SJSA1 (cell line): ENCODE results near the gene KRTAP9-4. TPM values are rescaled to one million over a fixed set of nuclear protein-coding genes. Genes with fewer than 3 reads are reported as not detected.
"Not testable (repeated sequence)": the region's sequence is repeated elsewhere in the genome, so short reads cannot be mapped to it uniquely, and the experiment has no call there.

Source experiments
- DNase-seq, 2 experiments: peaks; one replicate each; pipeline ENCODE4 v3.0.0-alpha.2; 2015 to 2020; ENCODE audit warnings: low spot score in 2 of 2, low read depth in 1 of 2
- H3K27ac ChIP-seq: fragments of 250-450 bp; sonication (Bioruptor Pico); 2 replicates; pipeline ENCODE4 v1.5.1; 2020; ENCODE audit warnings: mild to moderate bottlenecking, moderate library complexity
- H3K27me3 ChIP-seq: fragments of 250-450 bp; sonication (Bioruptor Pico); replicated peaks from 2 replicates; pipeline ENCODE4 v1.5.1; 2020; ENCODE audit warnings: mild to moderate bottlenecking, moderate library complexity
- H3K36me3 ChIP-seq: fragments of 250-450 bp; sonication (Bioruptor Pico); 2 replicates; pipeline ENCODE4 v1.5.1; 2020; ENCODE audit warnings: mild to moderate bottlenecking
- H3K4me1 ChIP-seq: fragments of 250-450 bp; sonication (Bioruptor Pico); replicated peaks from 2 replicates; pipeline ENCODE4 v1.6.1; 2021; ENCODE audit warnings: mild to moderate bottlenecking
- H3K4me3 ChIP-seq: fragments of 250-450 bp; sonication (Bioruptor Pico); 2 replicates; pipeline ENCODE4 v1.5.1; 2020; ENCODE audit warnings: mild to moderate bottlenecking
- H3K9me3 ChIP-seq: fragments of 250-450 bp; sonication (Bioruptor Pico); replicated peaks from 2 replicates; pipeline ENCODE4 v1.5.1; 2020; ENCODE audit warnings: mild to moderate bottlenecking
- total RNA-seq: library from RNA; depleted of rRNA; stranded (reverse); fragments of >200 nt; shearing (Covaris generic); gene quantifications from 2 replicates; pipeline ENCODE4 v1.2.3, GENCODE V29; 2014

The KRTAP9-4 gene
- total RNA-seq, 1 experiment from 2014 or later: not detected

- DNase-seq, H3K36me3 ChIP-seq, H3K4me3 ChIP-seq, H3K4me1 ChIP-seq, H3K9me3 ChIP-seq, H3K27me3 ChIP-seq, H3K27ac ChIP-seq: not testable (repeated sequence)
Observed at GRCh38 chr17:41246995-41247787, 2.3 kb upstream of the KRTAP9-4 start.

DNA sequence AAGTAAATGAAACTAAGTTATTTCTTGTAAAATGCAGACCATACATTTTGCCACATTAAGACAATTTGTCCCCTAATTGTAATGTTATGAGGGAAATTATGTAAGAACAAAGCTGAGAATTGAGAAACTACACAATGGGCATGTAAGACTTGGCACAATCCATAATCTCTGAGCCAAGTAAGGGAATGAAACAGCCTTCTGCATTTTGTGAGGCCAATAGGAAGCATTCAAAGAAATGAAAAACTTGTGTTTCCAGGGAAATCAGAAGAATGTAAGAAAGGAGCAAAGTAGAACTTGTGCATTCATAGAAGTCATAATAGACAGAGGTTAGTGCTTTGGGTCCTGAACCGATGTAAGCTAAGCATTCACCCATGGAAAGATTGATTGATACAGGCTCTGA is 1.8 kb downstream of the KRTAP9-4 start:
- Histone ChIP-seq H3K4me1 (no peaks in the 10 kb centered on the region), H3K9me3 (no peaks in the 10 kb centered on the region), H3K4me3 (no peak overlapping the region), H3K27me3 (peaks cover 13% of the 10 kb centered on the region), H3K36me3 (no peaks in the 10 kb centered on the region), H3K27ac (no peak overlapping the region)
- DNase-seq: no peak

DNA sequence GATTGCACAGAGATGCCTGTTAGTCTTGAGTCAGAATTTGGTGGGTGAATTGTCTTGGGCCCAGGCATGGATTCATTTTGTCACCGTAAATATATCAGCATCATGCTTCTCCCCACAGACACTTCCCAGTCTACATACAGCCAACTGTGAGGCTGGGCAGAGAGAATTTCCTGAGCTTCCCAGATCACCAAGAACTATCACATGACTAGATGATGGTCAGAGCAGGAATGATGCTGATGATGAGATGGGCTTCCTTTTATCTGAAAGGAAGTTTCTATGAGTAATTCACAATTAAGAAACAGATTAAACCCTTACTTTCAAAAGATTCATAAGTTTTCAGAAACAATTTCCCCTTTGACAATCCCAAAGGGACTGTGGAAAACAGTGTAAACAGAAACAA is 5.4 kb downstream of the KRTAP9-4 start:
- no peak for DNase-seq
- H3K27me3 ChIP-seq: peaks cover 16% of the 10 kb centered on the region
- H3K4me1 ChIP-seq: no peaks in the 10 kb centered on the region

GRCh38 chr17:41255381-41256290 is 6.1 kb downstream of the KRTAP9-4 start, which contains the start of gene KRTAP9-9:
KRTAP9-9 (plus strand) TSS chr17:41255384.
- peaks cover 16% of the 10 kb centered on the region for H3K27me3 ChIP-seq
- not testable (repeated sequence) for DNase-seq, H3K27ac ChIP-seq

More for the DNA sequence above, 5.4 kb downstream of the KRTAP9-4 start:
- H3K9me3 ChIP-seq: no peaks in the 10 kb centered on the region
- no peaks in the 10 kb centered on the region for H3K36me3 ChIP-seq
- H3K27ac ChIP-seq: no peak overlapping the region
- no peak overlapping the region for H3K4me3 ChIP-seq

DNA sequence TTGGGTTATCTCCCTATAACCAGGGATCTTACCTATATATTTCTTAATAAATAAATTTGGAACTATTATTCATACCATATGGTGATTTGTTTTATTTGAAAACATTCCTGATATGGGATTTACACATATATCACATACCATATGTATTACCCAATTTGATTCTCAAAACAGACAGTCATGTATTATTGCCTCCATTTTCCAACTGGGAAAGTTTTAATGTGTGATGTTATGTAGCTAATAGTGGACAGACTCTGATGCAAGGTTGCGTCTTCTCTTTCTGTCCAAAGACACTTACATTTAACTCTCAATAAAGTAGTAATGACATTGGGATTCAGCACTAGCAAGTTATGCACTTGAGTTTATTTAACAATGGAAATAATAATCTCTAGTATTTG is 6.8 kb downstream of the KRTAP9-4 start:
- Histone ChIP-seq H3K36me3 (no peaks in the 10 kb centered on the region), H3K4me3 (no peak overlapping the region), H3K4me1 (no peaks in the 10 kb centered on the region), H3K9me3 (no peaks in the 10 kb centered on the region), H3K27ac (no peak overlapping the region), H3K27me3 (peaks cover 16% of the 10 kb centered on the region)
- no peak for DNase-seq

More at GRCh38 chr17:41255381-41256290, 6.1 kb downstream of the KRTAP9-4 start, which contains the start of gene KRTAP9-9:
- H3K4me1 ChIP-seq, H3K9me3 ChIP-seq, H3K4me3 ChIP-seq, H3K36me3 ChIP-seq: not testable (repeated sequence)

DNA sequence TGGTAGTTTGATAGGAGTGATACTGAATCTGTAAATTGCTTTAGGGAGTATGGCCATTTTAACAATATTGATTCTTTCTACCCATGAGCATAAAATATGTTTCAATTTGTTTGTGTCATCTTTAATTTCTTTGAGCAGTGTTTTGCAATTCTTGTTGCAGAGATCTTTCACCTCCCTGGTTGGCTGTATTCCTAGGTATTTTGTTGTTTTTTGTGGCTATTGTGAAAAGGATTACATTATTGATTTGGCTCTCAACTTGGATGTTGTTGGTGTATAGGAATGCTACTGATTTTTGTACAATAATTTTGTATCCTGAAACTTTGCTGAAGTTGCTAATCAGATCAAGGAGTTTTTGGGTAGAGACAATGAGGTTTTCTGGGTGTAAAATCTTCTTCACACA is 8.9 kb downstream of the KRTAP9-4 start:
- DNase-seq: no peak
- Histone ChIP-seq H3K4me3 (no peak overlapping the region), H3K4me1 (no peaks in the 10 kb centered on the region), H3K27me3 (peaks cover 7% of the 10 kb centered on the region), H3K27ac (no peak overlapping the region), H3K36me3 (no peaks in the 10 kb centered on the region), H3K9me3 (no peaks in the 10 kb centered on the region)

DNA sequence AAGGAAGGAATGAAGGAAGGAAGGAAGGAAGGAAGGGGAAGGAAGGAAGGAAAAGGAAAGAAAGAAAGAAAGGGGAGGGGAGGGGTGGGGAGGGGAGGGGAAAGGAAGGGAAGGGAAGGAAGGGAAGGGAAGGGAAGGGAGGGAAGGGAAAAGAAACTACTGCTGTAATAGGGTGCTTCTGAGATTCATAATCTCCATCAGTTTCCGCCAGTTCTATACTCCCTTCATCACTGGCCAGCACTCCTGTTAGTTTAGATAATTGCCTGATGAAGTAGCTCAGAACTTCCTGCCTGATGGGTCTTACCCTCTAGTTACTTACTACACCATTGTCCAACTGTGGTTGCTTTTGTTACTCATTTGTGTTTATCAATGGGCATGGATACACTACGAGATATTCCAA is 13.7 kb downstream of the KRTAP9-4 start:
- DNase-seq: no peak
- H3K4me1 ChIP-seq: no peaks in the 10 kb centered on the region

GRCh38 chr17:41264599-41264998 is 15.1 kb downstream of the KRTAP9-4 start:
- DNase-seq: peak in 1 of 2 experiments; percentile 0
- Histone ChIP-seq H3K27ac (no peak overlapping the region), H3K9me3 (no peaks in the 10 kb centered on the region), H3K4me3 (no peak overlapping the region), H3K4me1 (no peaks in the 10 kb centered on the region), H3K36me3 (no peaks in the 10 kb centered on the region), H3K27me3 (no peaks in the 10 kb centered on the region)

More for the DNA sequence above, 13.7 kb downstream of the KRTAP9-4 start:
- Histone ChIP-seq H3K27me3 (no peaks in the 10 kb centered on the region), H3K27ac (no peak overlapping the region), H3K4me3 (no peak overlapping the region), H3K9me3 (no peaks in the 10 kb centered on the region), H3K36me3 (no peaks in the 10 kb centered on the region)

- Histone ChIP-seq H3K9me3 (no peaks in the 10 kb centered on the region), H3K4me1 (no peaks in the 10 kb centered on the region), H3K36me3 (no peaks in the 10 kb centered on the region), H3K4me3 (no peak within 1 kb of the TSS), H3K27ac (no peak within 1 kb of the TSS), H3K27me3 (no peaks in the 10 kb centered on the region)
- no peak for DNase-seq
Observed at GRCh38 chr17:41265078-41265477, 15.6 kb downstream of the KRTAP9-4 start, which contains the start of gene KRTAP9-6. KRTAP9-6 (plus strand) TSS chr17:41265378; CDS start chr17:41265378, 0 bp downstream.

DNA sequence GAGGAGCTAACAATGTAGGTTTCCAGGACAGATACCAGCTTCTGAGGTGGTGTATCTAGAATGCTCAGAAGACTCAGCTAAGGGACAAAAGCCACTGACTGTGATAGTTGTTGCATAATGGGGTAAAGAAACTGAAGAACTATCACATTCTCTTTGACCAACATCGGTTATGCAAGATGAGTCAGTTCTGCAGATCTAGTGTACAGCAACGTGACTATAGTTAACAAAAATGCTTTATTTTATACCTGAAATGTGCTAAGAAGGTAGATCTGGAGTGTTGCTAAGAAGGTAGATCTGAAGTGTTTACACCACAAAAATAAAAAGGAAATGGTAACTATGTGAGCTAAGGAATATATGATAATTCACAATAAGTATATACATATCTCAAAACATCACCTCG is 18.2 kb downstream of the KRTAP9-4 start:
- DNase-seq: no peak
- no peaks in the 10 kb centered on the region for H3K36me3 ChIP-seq
- no peak overlapping the region for H3K4me3 ChIP-seq
- H3K4me1 ChIP-seq: no peaks in the 10 kb centered on the region
- H3K27ac ChIP-seq: no peak overlapping the region
- H3K27me3 ChIP-seq: no peaks in the 10 kb centered on the region
- H3K9me3 ChIP-seq: no peaks in the 10 kb centered on the region

DNA sequence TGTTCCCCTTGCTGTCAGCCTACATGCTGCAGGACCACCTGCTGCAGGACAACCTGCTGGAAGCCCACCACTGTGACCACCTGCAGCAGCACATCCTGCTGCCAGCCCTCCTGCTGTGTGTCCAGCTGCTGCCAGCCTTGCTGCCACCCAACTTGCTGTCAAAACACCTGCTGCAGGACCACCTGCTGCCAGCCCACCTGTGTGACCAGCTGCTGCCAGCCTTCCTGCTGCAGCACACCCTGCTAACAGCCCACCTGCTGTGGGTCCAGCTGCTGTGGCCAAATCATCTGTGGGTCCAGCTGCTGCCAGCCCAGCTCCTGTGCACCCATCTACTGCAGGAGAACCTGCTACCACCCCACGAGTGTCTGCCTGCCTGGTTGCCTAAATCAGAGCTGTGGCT is 21.8 kb downstream of the KRTAP9-4 start:
- H3K27ac ChIP-seq, H3K4me3 ChIP-seq, H3K4me1 ChIP-seq, DNase-seq, H3K27me3 ChIP-seq, H3K9me3 ChIP-seq, H3K36me3 ChIP-seq: not testable (repeated sequence)

DNA sequence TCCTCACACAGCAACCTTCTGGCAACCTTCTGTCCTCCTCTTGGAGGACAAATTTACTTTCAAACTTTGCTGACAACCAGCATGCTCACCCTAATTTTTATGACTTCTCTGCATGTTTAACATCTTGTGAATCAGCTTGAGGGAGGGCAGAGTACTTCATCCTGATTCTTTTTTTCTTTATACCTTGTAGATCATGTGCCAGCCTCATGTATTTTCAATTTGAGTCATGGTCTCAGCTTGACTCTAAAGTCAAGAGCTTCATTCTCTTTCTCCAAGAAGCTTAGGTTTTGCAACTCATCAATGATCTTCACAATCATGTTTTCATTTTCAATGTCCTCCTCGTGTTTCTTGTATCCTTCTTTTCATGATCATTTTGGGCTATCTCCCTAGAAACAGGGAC is 22.4 kb downstream of the KRTAP9-4 start:
- no peak for DNase-seq
- H3K4me1 ChIP-seq: no peaks in the 10 kb centered on the region
- H3K9me3 ChIP-seq: no peaks in the 10 kb centered on the region
- no peaks in the 10 kb centered on the region for H3K27me3 ChIP-seq
- no peak overlapping the region for H3K4me3 ChIP-seq
- H3K27ac ChIP-seq: no peak overlapping the region
- no peaks in the 10 kb centered on the region for H3K36me3 ChIP-seq

- not testable (repeated sequence) for DNase-seq, H3K27me3 ChIP-seq, H3K4me1 ChIP-seq, H3K27ac ChIP-seq, H3K9me3 ChIP-seq, H3K36me3 ChIP-seq, H3K4me3 ChIP-seq
Observed at GRCh38 chr17:41275648-41276190, 26.2 kb downstream of the KRTAP9-4 start, which contains the start of gene KRTAP9-7. KRTAP9-7 (plus strand) TSS chr17:41275698; CDS start chr17:41275698, 0 bp downstream.
